CD14-positive monocyte (primary cell): ENCODE measurements around the gene EPAS1. TPM values are rescaled to one million over a fixed set of nuclear protein-coding genes. Genes with fewer than 3 reads are reported as not detected.

Source experiments
- DNase-seq, 3 donors: peaks; one replicate each; pipeline ENCODE4 v3.0.0-alpha.2; 2011 to 2022
- H2AFZ ChIP-seq: 2 replicates; pipeline ENCODE4 v1.6.0; 2012; ENCODE audit warnings: mild to moderate bottlenecking, low read depth, low read length, inconsistent platforms; ENCODE audit not compliant: insufficient read depth, poor library complexity, severe bottlenecking
- H3K27ac ChIP-seq, 2 donors: 1 replicate in 1 of 2; 2 replicates in 1 of 2; pipeline ENCODE4 v1.5.1; 2012 to 2013; ENCODE audit warnings: low read length in 2 of 2, control low read depth in 1 of 2, inconsistent platforms in 1 of 2, low read depth in 1 of 2, mild to moderate bottlenecking in 1 of 2
- H3K27me3 ChIP-seq, 2 donors: one replicate each; pipeline versions ENCODE4 v1.6.0 to v1.6.1; 2011 to 2013; ENCODE audit warnings: low read length in 2 of 2; ENCODE audit not compliant: control insufficient read depth in 2 of 2, insufficient read depth in 2 of 2
- H3K36me3 ChIP-seq, 2 donors: replicated peaks in 1 of 2; 1 replicate in 1 of 2; 2 replicates in 1 of 2; pipeline versions ENCODE4 v1.5.1 to v1.6.1; 2012 to 2013; ENCODE audit warnings: low read length in 2 of 2, control low read depth in 1 of 2, inconsistent platforms in 1 of 2, mild to moderate bottlenecking in 1 of 2; ENCODE audit not compliant: insufficient read depth in 2 of 2, control insufficient read depth in 1 of 2
- H3K4me1 ChIP-seq, 2 donors: 1 replicate in 1 of 2; 2 replicates in 1 of 2; pipeline versions ENCODE4 v1.5.1 to v1.6.1; 2012 to 2013; ENCODE audit warnings: low read length in 2 of 2, control low read depth in 1 of 2, inconsistent platforms in 1 of 2, mild to moderate bottlenecking in 1 of 2, moderate library complexity in 1 of 2; ENCODE audit not compliant: insufficient read depth in 2 of 2, control insufficient read depth in 1 of 2
- H3K4me2 ChIP-seq: replicated peaks from 2 replicates; pipeline ENCODE3; 2012; ENCODE audit warnings: low read length, moderate library complexity, mild to moderate bottlenecking; ENCODE audit not compliant: poor library complexity, severe bottlenecking; ENCODE audit errors: extremely low read depth
- H3K4me3 ChIP-seq, 3 experiments: fragments of 200-600 bp in 1 of 3; sonication (generic) in 1 of 3; replicated peaks in 1 of 3; 1 replicate in 2 of 3; 2 replicates in 1 of 3; pipeline ENCODE4 v1.5.1; 2011 to 2013; ENCODE audit warnings: low read length in 3 of 3, mild to moderate bottlenecking in 3 of 3, control low read depth in 2 of 3, low read depth in 2 of 3, inconsistent platforms in 1 of 3, moderate library complexity in 1 of 3
- H3K79me2 ChIP-seq: 2 replicates; pipeline ENCODE4 v1.6.0; 2012; ENCODE audit warnings: mild to moderate bottlenecking, control low read depth, inconsistent platforms, low read length, moderate library complexity; ENCODE audit not compliant: insufficient read depth
- H3K9ac ChIP-seq: 2 replicates; pipeline ENCODE4 v1.6.0; 2017; ENCODE audit warnings: low read length, mild to moderate bottlenecking; ENCODE audit not compliant: insufficient read depth, poor library complexity, severe bottlenecking
- H3K9me3 ChIP-seq, 2 donors: replicated peaks in 1 of 2; 1 replicate in 1 of 2; 2 replicates in 1 of 2; pipeline versions ENCODE4 v1.5.1 to v1.6.1; 2012 to 2013; ENCODE audit warnings: low read length in 2 of 2, control low read depth in 1 of 2; ENCODE audit not compliant: control insufficient read depth in 1 of 2, insufficient read depth in 1 of 2
- H4K20me1 ChIP-seq: 2 replicates; pipeline ENCODE4 v1.6.0; 2012; ENCODE audit warnings: mild to moderate bottlenecking, low read length, control low read depth, moderate library complexity; ENCODE audit not compliant: insufficient read depth
- H3K27ac Mint-ChIP-seq, 7 donors: one replicate each; pipeline ENCODE4 v1.8.0; 2020; ENCODE audit warnings: mild to moderate bottlenecking in 7 of 7, mixed read lengths in 7 of 7, moderate library complexity in 6 of 7, inconsistent platforms in 2 of 7
- H3K27me3 Mint-ChIP-seq, 3 donors: one replicate each; pipeline ENCODE4 v1.8.0; 2021 to 2022; ENCODE audit warnings: low read depth in 3 of 3, mild to moderate bottlenecking in 3 of 3, mixed read lengths in 3 of 3, moderate library complexity in 3 of 3, inconsistent platforms in 1 of 3
- H3K36me3 Mint-ChIP-seq, 2 donors: one replicate each; pipeline ENCODE4 v1.8.0; 2020; ENCODE audit warnings: mixed read lengths in 2 of 2, inconsistent platforms in 1 of 2, mild to moderate bottlenecking in 1 of 2
- H3K4me1 Mint-ChIP-seq: one replicate; pipeline ENCODE4 v1.8.0; 2020; ENCODE audit warnings: mild to moderate bottlenecking, mixed read lengths
- H3K4me3 Mint-ChIP-seq, 2 donors: one replicate each; pipeline ENCODE4 v1.8.0; 2020; ENCODE audit warnings: mild to moderate bottlenecking in 2 of 2, mixed read lengths in 2 of 2, moderate library complexity in 1 of 2
- H3K9me3 Mint-ChIP-seq, 7 donors: one replicate each; pipeline ENCODE4 v1.8.0; 2020 to 2022; ENCODE audit warnings: mixed read lengths in 7 of 7, mild to moderate bottlenecking in 6 of 7, moderate library complexity in 6 of 7, inconsistent platforms in 2 of 7
- CTCF ChIP-seq: fragments of 200-600 bp; IDR thresholded peaks from one replicate; pipeline ENCODE4 v1.8.0; 2022; ENCODE audit warnings: antibody characterized with exemption, mild to moderate bottlenecking
- WGBS: methylation state at CpG from one replicate; pipeline ENCODE4 v1.1.5; 2013; ENCODE audit warnings: missing lambda C conversion rate; ENCODE audit not compliant: insufficient coverage; 5-methylcytosine and 5-hydroxymethylcytosine counted together
- intact Hi-C, 2 donors: fragments of 100-400 bp; cut with micrococcal nuclease; formaldehyde crosslinking; loops; one replicate each; pipeline versions ENCODE4 v1.15.0 to v1.15.1; 2023
- polyA plus RNA-seq, 3 donors: library from polyadenylated mRNA; depleted of rRNA in 1 of 3; unstranded in 2 of 3; stranded (reverse) in 1 of 3; fragments of 300-500 nt in 2 of 3; fragments of >200 nt in 1 of 3; fragmentation: Illumina TruSeq in 2 of 3; gene quantifications; 1 replicate in 2 of 3; 2 replicates in 1 of 3; pipeline ENCODE4 v1.2.3, GENCODE V29; 2012 to 2021

EPAS1 gene
- polyA plus RNA-seq, 3 donors: 0.11 to 1.0 (median 0.88) TPM

- H3K4me3 ChIP-seq: no peak overlapping the region
- H3K4me1 ChIP-seq: peaks cover 17 to 33% of the 10 kb centered on the region in 2 donors
- H3K27me3 ChIP-seq: no peaks in the 10 kb centered on the region
- H3K27ac Mint-ChIP-seq: peak overlapping the region in 2 of 7 donors; percentile 16 to 40
- no peak overlapping the region for H3K27ac ChIP-seq
- no peak overlapping the region for H2AFZ ChIP-seq
- WGBS: 0% methylated on average over 1 of the region's 2 CpGs
- TF ChIP-seq CTCF: no peak
- H3K9me3 Mint-ChIP-seq: no peaks in the 10 kb centered on the region
- no peaks in the 10 kb centered on the region for H3K36me3 ChIP-seq
- H3K4me3 Mint-ChIP-seq: peak overlapping the region in 1 of 2 donors; percentile 53
- peaks cover 0 to 3% (median 0%) of the 10 kb centered on the region in 3 donors for H3K27me3 Mint-ChIP-seq
- no peaks in the 10 kb centered on the region for H3K9me3 ChIP-seq
- peak overlapping the region; percentile 50 for H3K4me2 ChIP-seq
- DNase-seq: peak; percentile 40 to 62 (median 44)
- no peaks in the 10 kb centered on the region for H3K79me2 ChIP-seq
- H3K36me3 Mint-ChIP-seq: no peaks in the 10 kb centered on the region
- H3K9ac ChIP-seq: no peak overlapping the region
- H3K4me1 Mint-ChIP-seq: peaks cover 29% of the 10 kb centered on the region
- intact Hi-C loops: no loop called here
- no peaks in the 10 kb centered on the region for H4K20me1 ChIP-seq
Observed at GRCh38 chr2:46268196-46268595, 29.0 kb upstream of the EPAS1 start.

DNA sequence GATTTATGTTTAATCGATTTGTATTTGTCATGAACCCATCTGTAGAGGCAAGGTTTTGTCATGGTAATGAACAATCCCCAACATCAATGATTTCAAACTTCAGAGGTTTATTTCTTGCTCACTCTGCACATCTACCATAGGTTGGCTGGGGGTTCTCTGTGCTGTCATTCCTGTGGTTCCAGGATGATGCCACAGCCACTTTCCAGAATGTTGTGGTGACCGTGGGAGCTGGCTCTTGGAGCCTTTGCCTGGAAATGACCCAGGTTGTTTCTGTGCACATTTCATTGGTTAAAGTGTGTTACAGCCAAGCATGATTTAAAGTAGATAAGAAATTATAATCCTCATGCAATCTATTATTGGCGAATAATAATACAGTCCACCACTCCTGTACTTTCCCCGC lies 28.2 kb upstream of the EPAS1 start:
- no peak overlapping the region for H3K4me3 Mint-ChIP-seq
- no peak for TF ChIP-seq CTCF
- no peak for DNase-seq
- Histone ChIP-seq H3K4me3 (no peak overlapping the region), H4K20me1 (no peaks in the 10 kb centered on the region), H2AFZ (no peak overlapping the region), H3K4me1 (peaks cover 17 to 33% of the 10 kb centered on the region in 2 donors), H3K9ac (no peak overlapping the region), H3K36me3 (no peaks in the 10 kb centered on the region), H3K27ac (no peak overlapping the region), H3K4me2 (no peak overlapping the region), H3K9me3 (no peaks in the 10 kb centered on the region), H3K79me2 (no peaks in the 10 kb centered on the region), H3K27me3 (no peaks in the 10 kb centered on the region)
- 75% methylated on average over 1 of the region's 4 CpGs for WGBS
- peak overlapping the region in 1 of 7 donors; percentile 53 for H3K27ac Mint-ChIP-seq
- H3K9me3 Mint-ChIP-seq: no peaks in the 10 kb centered on the region
- H3K27me3 Mint-ChIP-seq: peaks cover 0 to 3% (median 0%) of the 10 kb centered on the region in 3 donors
- intact Hi-C loops: no loop called here
- H3K4me1 Mint-ChIP-seq: peaks cover 29% of the 10 kb centered on the region
- H3K36me3 Mint-ChIP-seq: no peaks in the 10 kb centered on the region
